LoVo (cell line): ENCODE results near the gene AOX1.
"Not testable (repeated sequence)": the region's sequence is repeated elsewhere in the genome, so short reads cannot be mapped to it uniquely, and the experiment has no call there.

ENCODE experiments used
- DNase-seq: peaks from one replicate; pipeline ENCODE4 v3.0.0-alpha.2; 2016; ENCODE audit warnings: low spot score

AOX1 gene

GRCh38 chr2:200602584-200602983 is 16.8 kb downstream of the AOX1 start:
- DNase-seq, result no peak

- DNase-seq, result peak; percentile 39
Observed at GRCh38 chr2:200603972-200604371, 18.2 kb downstream of the AOX1 start.

- DNase-seq, result no peak
Observed at GRCh38 chr2:200604571-200605255, 18.9 kb downstream of the AOX1 start.

GRCh38 chr2:200608341-200609027 is 22.7 kb downstream of the AOX1 start:
- DNase-seq, result no peak

- peak; percentile 35 for DNase-seq
Observed at GRCh38 chr2:200609028-200609614, 23.3 kb downstream of the AOX1 start.

DNA sequence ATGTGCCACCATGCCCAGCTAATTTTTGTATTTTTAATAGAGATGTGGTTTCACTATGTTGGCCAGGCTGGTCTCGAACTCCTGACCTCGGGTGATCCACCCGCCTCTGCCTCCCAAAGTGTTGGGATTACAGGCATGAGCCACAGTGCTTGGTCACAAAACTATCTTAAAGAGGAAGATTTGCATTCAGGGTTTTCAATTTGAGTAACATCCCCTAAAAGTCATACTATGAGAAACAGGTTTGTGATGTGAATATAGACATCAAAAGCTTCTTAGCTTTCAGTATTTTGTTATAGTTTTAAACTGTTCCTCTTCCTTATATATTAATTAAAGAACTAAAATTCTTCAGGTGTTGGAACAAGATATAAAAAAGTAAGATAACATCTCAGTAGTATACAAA is 24.4 kb downstream of the AOX1 start:
- not testable (repeated sequence) for DNase-seq

- no peak for DNase-seq
Observed at GRCh38 chr2:200613692-200614091, 27.9 kb downstream of the AOX1 start.

- DNase-seq, result no peak
Observed at GRCh38 chr2:200614249-200614648, 28.4 kb downstream of the AOX1 start.

DNA sequence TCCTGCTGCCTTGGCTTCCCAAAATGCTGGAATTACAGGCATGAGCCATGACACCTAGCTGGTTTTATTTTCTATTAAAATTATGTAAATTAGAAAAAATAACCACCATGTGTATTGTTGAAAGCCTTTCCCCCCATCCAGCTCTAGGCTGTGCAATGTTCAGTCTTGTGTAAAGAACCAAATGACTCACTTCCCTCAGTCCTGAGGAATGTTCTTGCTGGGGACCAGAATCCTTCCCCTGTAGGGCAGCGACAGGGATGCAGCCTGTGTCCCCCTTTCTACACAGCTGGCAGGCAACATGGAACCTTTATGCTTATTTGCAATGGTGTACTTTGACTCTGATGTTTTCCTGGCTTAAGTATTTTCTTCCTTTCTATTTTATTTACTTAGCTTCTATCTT is 29.4 kb downstream of the AOX1 start:
- no peak for DNase-seq

DNA sequence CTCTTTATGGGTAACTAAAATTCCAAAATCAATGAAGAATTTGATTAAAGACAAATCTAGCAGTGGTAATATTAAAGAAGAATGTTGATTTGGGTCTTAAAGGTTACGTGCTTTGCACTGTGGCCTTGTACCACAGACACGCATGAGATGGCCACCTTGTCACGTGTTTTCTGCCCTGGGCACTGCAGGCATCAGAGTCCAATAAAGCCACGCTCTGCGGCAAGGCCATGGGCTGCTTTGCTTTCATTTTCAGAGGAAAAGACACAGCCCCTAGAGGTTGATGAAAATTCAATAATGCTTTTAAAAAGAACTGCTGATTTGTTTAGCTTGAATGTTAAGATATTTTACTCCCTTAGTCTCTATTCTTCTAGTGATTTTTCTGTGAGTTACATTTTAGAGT is 30.4 kb downstream of the AOX1 start:
- no peak for DNase-seq

DNA sequence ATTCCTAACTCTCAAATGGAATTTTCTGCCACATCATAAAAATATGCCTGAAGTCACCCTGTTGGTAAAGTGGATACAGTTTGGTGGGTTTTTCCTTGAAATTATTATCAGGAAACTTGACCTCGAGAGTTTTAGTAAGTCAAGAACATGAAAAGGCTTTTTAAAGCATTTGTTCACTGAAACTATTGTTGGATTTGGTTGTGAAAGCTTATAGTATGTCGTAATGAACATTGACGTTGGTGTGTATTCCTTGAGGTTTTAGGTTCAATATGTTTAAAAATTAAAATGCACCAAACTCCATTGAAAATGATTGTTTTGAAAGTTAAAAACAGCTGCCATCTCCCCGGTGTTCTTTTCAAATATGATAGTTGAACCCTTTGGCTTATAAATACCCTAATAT is 30.8 kb downstream of the AOX1 start:
- DNase-seq, result no peak

DNA sequence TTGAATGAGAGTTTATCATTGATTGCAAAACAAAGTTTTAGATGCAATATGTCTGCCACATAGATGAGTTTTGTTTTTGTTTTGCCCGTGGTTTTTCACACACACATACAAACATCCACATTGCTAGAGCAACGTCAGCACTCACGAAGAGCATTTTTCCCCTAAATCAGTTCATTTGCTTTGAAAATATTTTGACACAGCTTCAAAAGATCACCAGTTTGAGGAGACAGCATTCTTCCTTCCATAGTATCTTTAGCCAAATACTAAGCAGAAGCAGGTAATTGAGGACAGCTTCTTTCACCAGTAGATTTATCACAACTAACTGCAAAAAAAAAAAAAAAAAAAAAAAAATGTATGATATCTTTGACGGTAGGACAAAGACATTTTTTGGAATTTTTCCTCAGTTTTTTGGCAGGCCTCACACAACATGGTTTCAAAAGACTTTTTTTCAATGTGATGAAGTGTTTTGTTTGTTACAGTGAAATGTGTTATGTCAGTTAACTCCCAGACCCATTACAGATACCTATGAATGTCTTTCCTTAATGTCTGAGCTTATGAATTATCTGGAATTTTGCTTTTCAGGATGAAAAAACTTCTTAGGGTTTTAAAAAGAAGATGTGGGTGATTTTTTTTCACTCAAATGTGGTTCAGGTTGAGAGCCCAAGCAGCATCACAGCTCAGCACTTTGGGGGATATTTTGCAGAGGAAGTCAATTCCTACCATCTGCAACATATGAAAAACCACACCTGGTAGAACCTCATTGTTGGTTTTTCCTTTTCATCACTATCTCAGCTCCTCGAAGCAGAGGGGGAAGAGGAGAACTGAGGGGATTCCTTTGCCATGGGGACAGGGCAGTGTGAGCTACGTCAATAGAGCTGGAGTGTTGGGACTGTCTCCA is 31.6 kb downstream of the AOX1 start:
- DNase-seq, result no peak

DNA sequence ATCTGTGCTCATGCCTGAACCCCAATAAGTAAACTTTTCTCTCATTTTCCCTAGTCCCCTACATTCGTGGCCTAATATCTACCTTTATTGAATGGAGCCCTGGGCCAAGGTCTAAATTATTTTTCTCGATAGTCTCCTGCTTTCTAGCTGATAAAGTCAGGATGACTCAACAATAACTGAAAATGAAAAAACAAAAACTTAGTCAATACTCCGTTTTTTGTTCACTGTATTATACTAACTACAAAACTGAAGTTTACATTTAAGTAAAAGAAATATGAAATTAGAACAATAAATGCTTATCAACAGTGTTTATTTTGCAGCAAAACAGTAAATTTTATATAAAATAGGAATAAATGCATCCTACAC is 32.2 kb downstream of the AOX1 start:
- DNase-seq, result no peak

- no peak for DNase-seq
Observed at GRCh38 chr2:200618590-200619021, 32.8 kb downstream of the AOX1 start.

DNA sequence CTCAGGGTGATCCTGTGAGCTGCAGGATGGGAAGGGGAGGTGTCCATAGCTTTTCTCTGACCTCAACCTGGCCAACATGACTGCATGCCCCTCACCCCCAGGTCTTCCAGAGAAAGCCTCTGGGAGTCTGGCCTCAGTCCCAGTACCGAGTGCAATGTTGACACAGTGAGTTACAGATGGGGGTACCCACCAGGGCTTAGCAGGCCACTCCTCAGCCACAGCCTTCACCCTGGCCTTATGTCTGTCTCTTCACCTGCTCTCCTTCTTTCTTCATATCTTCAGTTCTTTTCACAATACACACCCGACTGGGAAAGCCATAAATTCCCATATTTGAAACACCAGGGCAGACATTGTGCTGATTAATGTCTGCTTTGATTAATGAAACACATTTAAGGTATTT is 33.5 kb downstream of the AOX1 start:
- no peak for DNase-seq

DNA sequence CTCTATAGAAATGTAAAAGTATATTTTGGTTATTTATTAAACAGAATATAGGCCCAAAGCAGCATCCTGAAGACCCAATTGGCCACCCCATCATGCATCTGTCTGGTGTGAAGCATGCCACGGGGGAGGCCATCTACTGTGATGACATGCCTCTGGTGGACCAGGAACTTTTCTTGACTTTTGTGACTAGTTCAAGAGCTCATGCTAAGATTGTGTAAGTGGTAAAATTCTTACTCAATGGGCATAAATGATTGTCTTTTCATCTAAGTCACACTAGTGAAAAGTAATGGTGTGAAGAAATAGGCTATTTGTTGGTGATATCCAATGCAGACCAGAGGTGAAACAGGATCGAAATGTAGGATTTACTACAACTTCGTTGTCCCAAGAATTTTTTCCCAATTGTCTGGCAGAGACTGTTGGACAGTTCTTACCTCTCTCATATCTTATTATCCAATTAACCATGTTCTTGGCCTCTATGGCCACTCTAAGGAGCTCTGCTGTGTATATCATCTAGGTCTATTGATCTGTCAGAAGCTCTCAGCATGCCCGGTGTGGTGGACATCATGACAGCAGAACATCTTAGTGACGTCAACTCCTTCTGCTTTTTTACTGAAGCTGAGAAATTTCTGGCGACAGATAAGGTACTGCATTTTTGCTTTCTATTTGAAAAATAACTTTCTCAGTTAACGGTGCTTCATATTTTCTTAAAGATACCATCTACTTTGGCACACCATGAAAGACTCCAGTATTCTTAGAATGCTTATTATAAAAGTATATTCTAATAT is 35.0 kb downstream of the AOX1 start:
- DNase-seq, result no peak

DNA sequence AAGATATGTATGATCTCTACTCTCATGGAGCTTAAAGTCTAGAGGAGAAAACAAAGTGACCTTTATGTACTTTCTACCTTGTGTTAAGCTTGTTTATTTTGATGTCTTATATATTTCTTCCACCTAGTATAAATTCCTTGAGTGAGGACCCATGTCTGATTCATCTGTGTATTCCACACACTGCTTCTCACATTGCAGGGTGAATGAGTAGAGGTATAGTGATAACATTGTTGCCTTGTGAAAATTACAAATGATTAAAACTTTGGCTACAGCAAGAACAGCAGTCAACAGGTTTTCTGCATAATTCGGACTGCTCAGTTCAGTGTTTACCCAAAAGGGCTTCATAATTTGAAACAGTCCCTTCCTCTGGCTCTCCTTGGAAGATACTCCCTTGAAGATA is 36.3 kb downstream of the AOX1 start:
- no peak for DNase-seq

- DNase-seq, result no peak
Observed at GRCh38 chr2:200624026-200624425, 38.2 kb downstream of the AOX1 start.

DNA sequence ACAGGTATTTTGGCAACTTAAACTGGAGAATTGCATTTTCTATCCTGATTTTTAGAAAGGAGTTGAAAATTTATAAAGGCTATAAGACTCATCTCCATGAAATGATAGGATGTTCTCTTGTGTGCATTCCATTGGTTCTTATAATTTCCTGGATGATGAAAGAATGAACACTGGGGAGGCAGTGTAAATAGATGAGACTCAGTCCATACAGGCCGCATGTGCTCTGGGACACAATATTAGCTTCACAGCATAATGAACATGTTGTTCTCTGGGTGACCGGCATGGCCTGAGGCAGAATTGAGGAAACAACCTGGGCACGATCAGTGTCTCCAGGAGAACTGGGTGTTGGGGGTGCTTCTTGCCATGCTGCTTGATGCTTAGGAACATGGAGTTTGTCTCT is 38.8 kb downstream of the AOX1 start:
- no peak for DNase-seq

DNA sequence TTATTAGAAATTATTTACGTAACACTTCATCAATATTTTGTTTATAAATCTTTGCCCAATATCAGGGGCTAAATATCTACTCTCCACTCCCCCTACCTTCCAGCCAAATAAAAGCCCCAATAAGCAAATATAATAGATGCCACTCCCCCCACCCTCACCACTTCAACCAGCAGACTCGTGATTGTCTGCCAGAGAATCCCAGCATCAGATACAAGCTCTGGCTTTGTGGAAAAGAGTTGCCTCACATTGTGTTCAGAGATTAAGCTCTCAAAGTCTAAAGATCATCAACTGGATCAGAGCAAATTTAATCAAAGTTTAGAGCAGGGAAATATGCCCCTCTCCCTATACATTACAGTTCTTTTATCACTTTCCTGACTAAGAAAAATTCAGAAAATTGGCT is 39.5 kb downstream of the AOX1 start:
- DNase-seq, result no peak

DNA sequence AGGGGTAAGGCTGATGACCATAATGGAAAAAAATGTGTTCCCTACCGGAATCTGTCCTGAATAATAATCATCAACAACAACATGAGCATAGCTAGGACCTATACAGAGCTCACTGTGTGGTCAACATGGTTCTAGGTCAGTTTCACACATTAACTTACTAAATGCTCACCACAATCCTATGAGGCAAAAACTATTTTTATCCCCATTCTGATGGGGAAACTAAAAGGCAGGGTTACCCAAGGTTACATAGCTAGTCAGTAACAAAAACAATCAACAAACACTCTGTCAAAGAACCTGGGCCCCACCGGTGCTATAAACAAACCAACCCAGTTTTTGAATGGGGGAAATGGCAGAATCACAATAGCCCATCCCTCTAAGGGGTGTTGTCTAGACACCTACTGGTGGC is 40.1 kb downstream of the AOX1 start:
- DNase-seq, result no peak
